GM19324 (cell line): Measurements from ENCODE around the gene HS6ST3.

Experiments
- ATAC-seq: cut with Tn5 transposase; IDR thresholded peaks from one replicate; pipeline ENCODE4 v1.9.1; 2021; ENCODE audit warnings: mild to moderate bottlenecking, moderate library complexity; ENCODE audit not compliant: unreplicated experiment, low FRiP score

The HS6ST3 gene

GRCh38 chr13:96421314-96421713 lies 331.4 kb downstream of the HS6ST3 start:
- no peak for ATAC-seq

GRCh38 chr13:96422002-96422401 lies 332.1 kb downstream of the HS6ST3 start:
- ATAC-seq, result no peak

- no peak for ATAC-seq
Observed at GRCh38 chr13:96426167-96426566, 336.3 kb downstream of the HS6ST3 start.

GRCh38 chr13:96428911-96429310 lies 339.0 kb downstream of the HS6ST3 start:
- no peak for ATAC-seq

GRCh38 chr13:96431044-96431581 lies 341.2 kb downstream of the HS6ST3 start:
- ATAC-seq, result no peak

GRCh38 chr13:96444676-96445075 lies 354.8 kb downstream of the HS6ST3 start:
- no peak for ATAC-seq

- no peak for ATAC-seq
Observed at GRCh38 chr13:96449920-96450319, 360.0 kb downstream of the HS6ST3 start.

- ATAC-seq, result no peak
Observed at GRCh38 chr13:96450326-96451020, 360.6 kb downstream of the HS6ST3 start.

GRCh38 chr13:96454466-96454865 lies 364.6 kb downstream of the HS6ST3 start:
- no peak for ATAC-seq

- ATAC-seq, result no peak
Observed at GRCh38 chr13:96460609-96461008, 370.7 kb downstream of the HS6ST3 start.

- ATAC-seq, result no peak
Observed at GRCh38 chr13:96473526-96474180, 383.7 kb downstream of the HS6ST3 start.

- ATAC-seq, result no peak
Observed at GRCh38 chr13:96474181-96474557, 384.3 kb downstream of the HS6ST3 start.

GRCh38 chr13:96475103-96475502 lies 385.2 kb downstream of the HS6ST3 start:
- ATAC-seq, result no peak

GRCh38 chr13:96481482-96481881 lies 391.6 kb downstream of the HS6ST3 start:
- ATAC-seq, result no peak

GRCh38 chr13:96490496-96490989 lies 400.6 kb downstream of the HS6ST3 start:
- no peak for ATAC-seq

- ATAC-seq, result no peak
Observed at GRCh38 chr13:96491103-96491502, 401.2 kb downstream of the HS6ST3 start.

GRCh38 chr13:96492766-96493165 lies 402.9 kb downstream of the HS6ST3 start:
- no peak for ATAC-seq

- no peak for ATAC-seq
Observed at GRCh38 chr13:96499656-96500055, 409.7 kb downstream of the HS6ST3 start.

- ATAC-seq, result no peak
Observed at GRCh38 chr13:96500953-96501352, 411.0 kb downstream of the HS6ST3 start.

- ATAC-seq, result no peak
Observed at GRCh38 chr13:96503481-96503880, 413.6 kb downstream of the HS6ST3 start.

GRCh38 chr13:96511587-96511986 lies 421.7 kb downstream of the HS6ST3 start:
- no peak for ATAC-seq

GRCh38 chr13:96519380-96519779 lies 429.5 kb downstream of the HS6ST3 start:
- ATAC-seq, result no peak
